ENCODE measurements around the gene ACOT4.
"Not testable (repeated sequence)": the region's sequence is repeated elsewhere in the genome, so short reads cannot be mapped to it uniquely, and the experiment has no call there.

ACOT4 gene

GRCh38 chr14:73634011-73634833, 42.5 kb downstream of the ACOT4 start:
- H3K36me3 Mint-ChIP-seq (ENCODE audit: low read depth): no peaks in the 10 kb centered on the region
- H3K27ac Mint-ChIP-seq: no peak overlapping the region
- H3K4me1 Mint-ChIP-seq (ENCODE audit: low read depth): peaks cover 3% of the 10 kb centered on the region
- peak overlapping the region; percentile 63 for H3K4me3 Mint-ChIP-seq
- H3K9me3 Mint-ChIP-seq: no peaks in the 10 kb centered on the region
- H3K27me3 Mint-ChIP-seq (ENCODE audit: low read depth): peaks cover 40% of the 10 kb centered on the region

DNA sequence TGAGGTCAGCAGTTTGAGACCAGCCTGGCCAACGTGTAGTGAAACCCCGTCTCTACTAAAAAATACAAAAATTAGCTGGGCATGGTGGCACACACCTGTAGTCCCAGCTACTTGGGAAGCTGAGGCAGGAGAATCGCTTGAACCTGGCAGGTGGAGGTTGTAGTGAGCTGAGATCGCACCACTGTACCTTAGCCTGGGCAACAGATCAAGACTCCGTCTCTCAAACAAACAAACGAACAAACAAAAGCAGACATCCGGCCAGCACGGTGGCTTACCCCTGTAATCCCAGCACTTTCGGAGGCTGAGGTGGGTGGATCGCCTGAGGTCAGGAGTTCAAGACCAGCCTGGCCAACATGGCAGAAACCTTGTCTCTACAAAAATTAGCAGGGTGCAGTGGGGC, 44.7 kb downstream of the ACOT4 start:
- H3K4me3 Mint-ChIP-seq; H3K9me3 Mint-ChIP-seq; H3K4me1 Mint-ChIP-seq (ENCODE audit: low read depth); H3K36me3 Mint-ChIP-seq (ENCODE audit: low read depth); H3K27ac Mint-ChIP-seq: not testable (repeated sequence)
- peaks cover 34% of the 10 kb centered on the region for H3K27me3 Mint-ChIP-seq (ENCODE audit: low read depth)

DNA sequence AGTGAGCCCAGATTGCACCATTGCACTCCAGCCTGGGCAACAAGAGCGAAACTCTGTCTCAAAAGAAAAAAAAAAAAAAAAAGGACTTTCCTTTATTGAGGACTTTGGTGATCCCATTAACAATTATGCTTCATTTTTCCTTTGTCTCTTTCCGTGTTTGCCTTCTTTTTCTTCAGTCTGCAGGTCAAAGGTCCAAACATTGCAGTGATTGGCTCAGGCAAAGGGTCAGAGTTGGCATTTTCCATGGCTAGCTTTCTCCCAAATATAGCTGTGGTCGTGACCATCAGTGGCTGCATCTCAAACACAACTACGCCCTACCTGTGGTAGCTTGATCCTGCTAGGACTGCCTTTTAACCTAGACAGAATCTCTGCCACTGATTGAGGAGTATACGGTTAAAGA, 46.2 kb downstream of the ACOT4 start:
- peaks cover 3% of the 10 kb centered on the region for H3K4me1 Mint-ChIP-seq (ENCODE audit: low read depth)
- H3K9me3 Mint-ChIP-seq: no peaks in the 10 kb centered on the region
- H3K36me3 Mint-ChIP-seq (ENCODE audit: low read depth): no peaks in the 10 kb centered on the region
- no peak overlapping the region for H3K4me3 Mint-ChIP-seq
- peaks cover 27% of the 10 kb centered on the region for H3K27me3 Mint-ChIP-seq (ENCODE audit: low read depth)
- H3K27ac Mint-ChIP-seq: no peak overlapping the region

DNA sequence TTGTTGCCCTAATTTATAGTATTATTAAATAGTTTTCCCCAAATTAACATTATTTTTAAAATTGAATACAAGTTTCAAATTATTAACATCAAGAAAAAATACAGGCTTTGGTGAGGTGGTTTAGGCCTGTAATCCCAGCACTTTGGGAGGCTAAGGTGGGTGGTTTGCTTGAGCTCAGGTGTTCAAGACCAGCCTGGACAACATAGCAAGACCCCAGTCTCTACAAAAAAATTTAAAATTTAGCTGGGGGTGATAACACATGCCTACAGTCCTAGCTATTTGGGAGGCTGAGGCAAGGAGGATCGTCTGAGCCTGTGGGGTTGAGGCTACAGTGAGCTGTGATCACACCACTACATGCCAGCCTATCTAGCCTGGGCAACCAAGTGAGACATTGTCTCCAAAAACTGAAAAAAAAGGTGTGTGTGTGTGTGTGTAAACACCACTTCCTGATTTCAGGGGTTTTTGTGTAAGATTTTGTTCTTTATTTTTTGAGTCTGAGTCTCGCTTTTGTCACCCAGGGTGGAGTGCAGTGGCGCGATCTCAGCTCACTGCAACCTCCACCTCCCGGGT, 49.2 kb downstream of the ACOT4 start:
- Mint-ChIP-seq H3K9me3 (no peaks in the 10 kb centered on the region), H3K27me3 (ENCODE audit: low read depth) (peaks cover 8% of the 10 kb centered on the region), H3K27ac (no peak overlapping the region), H3K4me3 (no peak overlapping the region), H3K4me1 (ENCODE audit: low read depth) (peaks cover 12% of the 10 kb centered on the region), H3K36me3 (ENCODE audit: low read depth) (no peaks in the 10 kb centered on the region)

DNA sequence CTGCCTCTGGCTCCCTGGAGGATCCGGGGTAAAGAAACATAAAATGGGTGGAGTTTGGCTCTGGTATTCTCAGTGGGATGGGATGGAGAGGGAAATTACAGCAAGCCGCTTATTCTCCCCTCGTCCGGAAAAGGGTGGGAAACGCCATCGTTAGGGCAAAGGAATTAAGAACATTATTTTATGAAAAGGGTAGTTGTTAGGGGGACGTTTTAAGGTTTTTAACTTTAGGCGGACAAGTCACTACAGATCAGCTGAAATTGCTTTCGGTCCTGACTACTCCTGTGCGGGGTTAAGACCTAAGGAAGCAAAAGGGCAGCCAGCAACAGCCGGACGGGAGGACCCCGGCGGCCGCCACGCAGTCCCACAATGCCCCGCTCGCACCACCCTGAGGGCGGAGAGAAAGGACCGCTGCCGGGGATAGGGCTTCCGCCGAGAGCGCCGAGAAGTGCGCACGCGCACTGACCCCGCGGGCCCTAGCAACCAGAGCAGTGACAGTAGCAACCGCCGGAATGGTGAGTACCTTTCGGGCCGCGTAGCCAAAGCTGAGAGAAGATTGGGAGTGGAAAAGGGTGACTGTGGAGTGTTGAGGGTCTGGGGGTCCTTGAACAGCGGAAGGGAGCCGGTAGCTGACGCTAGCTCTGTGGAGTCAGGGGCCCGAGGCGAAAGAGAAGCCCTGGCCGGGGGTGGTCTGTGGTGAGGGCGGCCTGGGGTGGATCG, 53.0 kb downstream of the ACOT4 start, which contains the start of gene DNAL1:
Gene DNAL1 (plus strand): TSS at position 456 of the 717 bp plus-strand sequence. CDS start 54 bp downstream, at position 510.
- peaks cover 12% of the 10 kb centered on the region for H3K4me1 Mint-ChIP-seq (ENCODE audit: low read depth)
- no peaks in the 10 kb centered on the region for H3K9me3 Mint-ChIP-seq
- H3K27ac Mint-ChIP-seq: peak within 1 kb of the TSS; percentile 67
- H3K27me3 Mint-ChIP-seq (ENCODE audit: low read depth): no peaks in the 10 kb centered on the region
- H3K4me3 Mint-ChIP-seq: peak within 1 kb of the TSS; percentile 91
- no peaks in the 10 kb centered on the region for H3K36me3 Mint-ChIP-seq (ENCODE audit: low read depth)

DNA sequence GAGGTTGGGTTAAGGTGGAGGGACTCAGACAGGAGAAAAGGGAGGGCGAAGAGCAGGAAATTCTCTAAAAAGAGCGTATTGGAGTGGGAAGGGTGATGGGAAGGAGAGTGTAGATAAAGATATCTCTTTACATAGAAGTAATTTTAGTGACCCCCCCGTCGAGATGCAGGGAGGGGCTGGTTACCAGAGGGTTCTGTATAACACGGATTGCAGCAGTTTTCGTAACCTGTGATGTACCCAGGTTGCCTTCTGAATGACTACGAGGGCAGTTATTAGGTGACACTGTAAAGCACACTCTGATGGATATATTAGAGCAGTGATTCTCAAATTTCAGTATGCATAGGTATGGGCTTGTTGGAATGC, 53.6 kb downstream of the ACOT4 start:
- H3K4me1 Mint-ChIP-seq (ENCODE audit: low read depth): peaks cover 12% of the 10 kb centered on the region
- H3K9me3 Mint-ChIP-seq: no peaks in the 10 kb centered on the region

More for the DNA sequence above, 53.6 kb downstream of the ACOT4 start:
- Mint-ChIP-seq H3K27ac (peak overlapping the region; percentile 67), H3K4me3 (peak overlapping the region; percentile 91), H3K36me3 (ENCODE audit: low read depth) (no peaks in the 10 kb centered on the region), H3K27me3 (ENCODE audit: low read depth) (no peaks in the 10 kb centered on the region)
